GM18498 (cell line): ENCODE data around the gene FAM3A.

Experiments
- ATAC-seq: cut with Tn5 transposase; IDR thresholded peaks from one replicate; pipeline ENCODE4 v1.9.1; 2021; ENCODE audit warnings: mild to moderate bottlenecking, moderate library complexity; ENCODE audit not compliant: unreplicated experiment

FAM3A gene

GRCh38 chrX:154464806-154465365 is 51.1 kb downstream of the FAM3A start:
- no peak for ATAC-seq

- no peak for ATAC-seq
Measured at GRCh38 chrX:154463611-154464220, 52.3 kb downstream of the FAM3A start.

DNA sequence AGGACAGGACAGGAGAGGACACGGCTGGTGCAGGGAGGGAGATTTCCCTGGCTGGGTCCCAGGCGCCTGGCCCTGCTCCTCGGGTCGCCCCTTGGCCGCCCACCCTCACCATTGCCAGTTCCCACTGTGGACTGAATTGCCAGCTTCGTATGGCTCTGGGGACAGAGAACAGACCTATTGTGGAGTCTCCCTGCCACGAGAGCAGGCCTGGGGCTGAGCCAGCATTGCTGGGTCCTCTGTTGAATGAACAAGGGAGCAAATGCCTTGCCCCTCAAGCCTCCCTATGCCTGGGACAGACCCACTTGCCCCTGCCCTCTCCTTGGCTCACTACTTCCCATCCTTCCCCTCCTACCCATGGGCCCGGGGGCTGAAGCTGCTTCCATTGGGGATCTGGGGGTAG is 53.6 kb downstream of the FAM3A start:
- ATAC-seq = no peak

DNA sequence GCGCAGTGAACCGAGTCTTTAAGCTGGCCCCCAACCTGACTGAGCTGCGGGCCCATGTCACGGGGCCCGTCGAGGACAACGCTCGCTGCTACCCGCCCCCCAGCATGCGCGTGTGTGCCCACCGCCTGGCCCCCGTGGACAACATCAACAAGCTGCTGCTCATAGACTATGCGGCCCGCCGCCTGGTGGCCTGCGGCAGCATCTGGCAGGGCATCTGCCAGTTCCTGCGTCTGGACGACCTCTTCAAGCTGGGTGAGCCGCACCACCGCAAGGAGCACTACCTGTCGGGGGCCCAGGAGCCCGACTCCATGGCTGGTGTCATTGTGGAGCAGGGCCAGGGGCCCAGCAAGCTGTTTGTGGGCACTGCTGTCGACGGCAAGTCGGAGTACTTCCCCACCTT is 55.7 kb downstream of the FAM3A start:
- ATAC-seq = no peak

GRCh38 chrX:154459832-154460231 is 56.2 kb downstream of the FAM3A start:
- ATAC-seq = no peak

- ATAC-seq = no peak
Measured at GRCh38 chrX:154458954-154459778, 56.9 kb downstream of the FAM3A start.

GRCh38 chrX:154458116-154458953 is 57.7 kb downstream of the FAM3A start, which contains the start of gene PLXNA3:
Gene PLXNA3, plus strand, starts transcription at chrX:154458281. Its CDS starts 1,903 bp downstream, at chrX:154460184.
- peak; percentile 73 for ATAC-seq

DNA sequence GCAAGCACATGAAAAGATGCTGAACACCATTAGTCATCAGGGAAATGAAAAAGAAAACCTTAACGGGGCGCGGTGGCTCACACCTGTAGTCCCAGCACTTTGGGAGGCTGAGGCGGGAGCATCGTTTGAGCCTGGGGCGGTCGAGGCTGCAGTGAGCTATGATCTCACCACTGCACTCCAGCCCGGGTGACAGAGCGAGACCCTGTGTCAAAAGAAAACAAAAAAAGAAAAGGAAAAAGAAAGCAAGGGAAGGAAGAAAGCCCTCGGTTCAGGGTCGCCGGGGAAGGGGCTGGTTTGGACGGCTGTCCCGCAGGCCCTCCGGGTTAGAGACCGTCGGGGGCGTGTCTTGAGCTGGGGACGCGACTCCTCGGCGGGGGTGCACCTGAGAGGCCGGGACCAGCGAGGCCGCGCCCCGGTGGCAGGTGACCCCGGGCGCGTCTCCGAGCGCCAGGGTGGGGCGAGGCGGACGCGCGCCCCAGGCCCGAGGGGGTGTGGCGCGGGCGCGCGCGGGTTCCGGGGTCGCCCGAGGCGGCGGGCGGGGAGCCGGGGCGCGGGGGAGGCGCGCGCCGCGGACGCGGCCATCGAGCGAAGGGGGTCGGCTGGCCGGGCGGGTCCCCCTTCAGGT is 58.4 kb downstream of the FAM3A start:
- ATAC-seq = peak; percentile 70
